Middle frontal gyrus (tissue), 1 donor: ENCODE results near the gene NRARP.

ENCODE experiments used
- DNase-seq: peaks from one replicate; pipeline ENCODE4 v3.0.0-alpha.2; 2015; ENCODE audit warnings: low spot score; ENCODE audit errors: extremely low spot score

NRARP gene

DNA sequence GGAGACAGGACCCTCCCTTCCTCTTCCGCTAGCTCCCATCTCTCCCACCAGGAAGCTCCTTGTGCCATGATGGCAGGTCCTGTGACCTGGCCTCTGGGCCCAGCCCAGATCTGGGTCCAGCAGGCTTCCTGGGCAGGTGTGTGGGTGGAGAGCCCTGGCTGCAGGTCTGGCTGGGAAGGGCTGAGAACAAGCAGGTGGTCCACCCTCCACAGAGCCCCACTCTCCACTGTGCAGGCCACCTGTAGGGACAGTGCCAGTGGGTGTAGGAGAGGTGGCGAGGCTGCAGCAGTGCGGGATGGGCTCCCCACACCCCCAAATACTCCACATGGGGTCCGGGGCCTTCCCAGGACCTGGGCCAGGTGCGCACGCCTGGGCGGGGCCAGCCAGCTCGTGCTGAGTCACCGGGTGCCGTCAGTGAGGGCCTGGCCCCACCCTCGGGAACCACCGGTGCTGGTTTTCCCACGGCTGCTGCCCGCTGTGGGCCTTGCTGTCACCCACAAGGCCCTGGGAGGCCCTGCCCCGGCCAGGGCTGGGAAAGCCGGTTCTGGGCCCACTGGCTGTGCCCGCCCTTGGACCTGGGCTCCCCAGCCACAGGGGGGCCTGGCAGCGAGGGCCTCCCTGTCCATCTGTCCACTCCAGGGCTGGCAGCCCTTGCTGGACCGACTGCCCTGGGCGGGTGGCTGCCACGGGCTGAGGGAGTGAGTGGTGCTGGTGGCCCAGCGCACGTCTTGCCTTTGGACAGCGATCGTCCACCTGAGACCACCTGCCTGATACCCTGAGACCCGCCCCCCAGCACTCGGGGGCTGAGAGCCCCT, 9.3 kb upstream of the NRARP start:
- no peak for DNase-seq

DNA sequence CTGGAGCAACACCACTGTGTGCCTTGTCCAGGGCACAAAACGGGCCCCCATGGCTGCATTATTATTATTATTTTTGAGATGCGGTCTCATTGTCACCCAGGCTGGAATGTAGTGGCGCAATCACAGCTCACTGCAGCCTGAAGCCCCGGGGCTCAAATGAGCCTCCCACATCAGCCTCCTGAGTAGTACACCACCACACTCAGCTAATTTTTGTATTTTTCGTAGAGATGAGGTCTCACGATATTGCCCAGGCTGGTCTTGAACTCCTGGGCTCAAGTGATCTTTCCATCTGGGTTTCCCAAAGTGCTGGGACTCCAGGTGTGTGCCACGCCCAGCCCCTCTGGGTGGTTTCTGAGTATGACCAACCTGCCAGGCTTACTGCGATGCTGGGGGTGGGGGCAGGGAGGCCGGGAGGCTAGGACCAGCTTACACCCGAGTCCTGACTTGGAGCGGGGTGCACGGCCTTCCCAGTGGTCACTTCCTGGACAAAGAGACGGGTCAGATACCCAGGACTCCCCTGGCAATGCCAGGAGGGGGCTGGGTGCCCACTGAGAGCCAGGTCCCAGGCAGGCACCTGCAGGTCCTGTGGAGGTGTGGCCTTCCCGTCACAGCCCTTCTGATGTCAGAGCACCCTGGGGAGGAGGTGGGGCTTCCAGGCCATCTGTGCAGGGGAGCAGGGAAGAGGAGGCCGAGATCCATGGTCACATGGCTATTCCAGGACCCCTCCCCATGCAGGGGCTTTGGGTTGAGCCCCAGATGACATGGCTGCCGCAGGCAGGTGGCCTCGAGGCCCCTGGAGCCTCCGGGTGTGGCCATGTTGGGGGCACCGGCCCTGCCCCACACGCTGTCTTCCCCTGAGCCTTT, 8.3 kb upstream of the NRARP start:
- no peak for DNase-seq

DNA sequence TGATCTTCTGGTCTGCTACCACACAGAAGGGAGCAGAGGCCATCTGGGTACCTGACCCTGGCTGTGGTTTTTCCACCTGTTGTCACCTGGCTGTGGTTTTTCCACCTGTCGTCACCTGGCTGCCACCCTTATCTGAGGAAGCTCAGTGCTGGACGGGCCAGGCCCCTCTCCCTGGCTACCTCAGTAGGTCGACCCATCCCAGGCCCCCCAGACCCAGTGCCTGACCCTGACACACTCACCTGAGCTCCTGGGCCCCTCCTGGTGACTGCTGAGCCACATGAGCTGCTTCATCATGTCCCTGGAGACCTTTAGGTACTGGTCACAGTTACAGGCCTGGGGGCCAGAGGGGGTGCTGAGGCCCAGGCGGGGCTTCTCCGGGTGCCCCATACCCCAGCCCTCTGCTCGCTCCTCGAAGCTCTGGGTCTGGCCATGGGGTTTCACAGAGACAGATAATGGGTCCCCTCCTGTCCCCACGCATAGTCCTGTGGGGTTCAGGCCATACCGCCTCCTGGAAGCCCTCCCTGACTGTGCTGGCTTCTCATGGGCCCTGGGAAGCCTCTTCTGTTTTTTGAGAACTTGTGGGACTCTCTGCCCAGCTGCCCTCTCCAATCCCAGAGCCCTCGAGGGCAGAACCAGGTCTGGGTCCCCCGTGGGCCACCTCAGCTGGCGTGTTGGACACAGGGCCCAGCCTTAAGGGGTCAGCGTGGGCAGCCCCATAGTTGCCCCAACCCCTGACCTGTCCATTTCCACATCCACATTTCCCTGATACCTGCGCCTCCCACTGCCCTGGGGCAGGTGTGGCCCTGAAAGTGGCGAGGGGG, 7.5 kb upstream of the NRARP start:
- no peak for DNase-seq

DNA sequence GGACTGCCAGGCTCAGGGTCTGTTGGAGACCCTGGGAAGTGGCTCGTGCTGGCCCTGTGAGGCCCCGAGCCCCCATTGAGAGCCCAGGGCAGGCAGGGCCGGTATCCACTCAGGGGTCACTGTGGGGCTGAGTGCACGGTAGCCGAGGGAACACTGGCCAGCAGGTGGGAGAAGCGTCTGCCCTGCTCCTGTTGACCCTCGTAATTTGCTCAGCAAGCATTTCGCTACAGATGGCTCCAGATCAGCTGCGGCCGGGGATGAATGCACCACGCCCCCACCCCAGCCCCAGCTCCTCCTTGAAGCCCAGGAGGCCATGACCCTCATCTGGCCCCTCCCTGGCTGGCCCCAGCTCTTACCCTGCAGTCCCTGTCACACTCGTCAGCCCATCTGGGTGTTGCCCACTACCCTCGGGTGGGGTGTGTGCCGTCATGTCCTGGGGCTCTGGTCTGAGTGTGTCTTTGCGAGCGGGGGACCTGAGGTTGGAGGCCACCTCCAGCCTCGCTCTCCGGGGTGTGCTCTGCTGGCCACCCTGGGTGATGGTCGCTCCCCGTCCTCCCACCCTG, 6.1 kb upstream of the NRARP start:
- DNase-seq = no peak

DNA sequence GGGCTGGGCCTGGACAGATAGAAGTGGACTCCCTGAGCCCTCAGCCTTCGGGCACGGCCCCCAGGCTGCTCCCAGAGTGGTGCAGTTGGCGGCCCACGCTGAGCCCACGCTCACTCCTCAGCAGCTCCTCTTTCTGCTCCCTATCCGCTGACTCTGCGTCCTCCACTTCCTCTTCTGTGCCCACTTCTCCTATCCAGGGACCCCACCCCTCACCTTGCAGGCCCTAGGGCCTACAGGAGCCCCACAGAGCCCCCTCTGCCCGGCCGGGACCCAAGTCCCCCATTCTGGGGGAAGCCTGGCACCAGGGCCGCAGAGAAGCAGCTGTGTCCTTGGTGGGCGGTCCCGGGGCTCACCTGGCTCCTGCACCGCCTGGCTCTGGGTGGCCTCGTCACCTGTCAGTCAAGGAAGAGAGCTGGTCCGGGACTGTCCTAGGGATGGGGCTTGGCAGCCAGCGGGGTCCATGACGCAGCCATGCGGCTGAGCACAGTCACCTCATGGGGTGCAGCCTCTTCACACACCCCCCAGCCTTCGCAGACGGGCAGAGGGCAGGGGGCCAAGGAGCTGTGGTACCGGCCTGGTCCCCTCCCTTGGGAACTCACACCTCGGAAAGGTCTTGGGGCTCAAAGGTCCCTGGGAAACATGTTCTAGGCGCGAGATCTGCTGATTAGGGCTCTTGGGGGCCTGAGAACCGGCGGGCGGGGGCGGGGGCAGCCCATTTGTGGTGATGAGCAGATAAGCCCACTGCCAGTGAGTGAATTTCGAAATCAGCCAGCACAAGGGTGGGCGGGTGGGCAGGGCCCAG, 5.4 kb upstream of the NRARP start:
- DNase-seq = no peak

DNA sequence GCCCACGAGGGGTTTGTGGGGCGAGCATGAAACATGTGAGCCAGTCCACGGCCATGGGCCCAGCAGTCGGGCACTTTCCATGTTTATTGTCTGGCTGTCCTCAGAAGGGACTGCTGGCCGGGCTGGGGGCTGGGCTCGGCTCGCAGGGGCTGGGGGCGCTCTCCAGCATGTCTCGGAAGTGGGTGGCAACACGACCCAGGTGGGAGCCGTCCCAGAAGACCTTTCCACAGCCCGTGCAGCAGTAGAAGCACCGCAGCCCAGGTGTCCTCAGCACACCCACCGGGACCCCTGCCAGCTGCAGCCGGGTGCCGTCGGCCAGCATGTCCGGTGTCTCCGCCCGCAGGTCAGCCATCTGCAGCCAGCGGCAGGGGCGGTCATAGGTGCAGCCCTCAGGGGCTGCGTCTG, 4.8 kb upstream of the NRARP start:
- no peak for DNase-seq

DNA sequence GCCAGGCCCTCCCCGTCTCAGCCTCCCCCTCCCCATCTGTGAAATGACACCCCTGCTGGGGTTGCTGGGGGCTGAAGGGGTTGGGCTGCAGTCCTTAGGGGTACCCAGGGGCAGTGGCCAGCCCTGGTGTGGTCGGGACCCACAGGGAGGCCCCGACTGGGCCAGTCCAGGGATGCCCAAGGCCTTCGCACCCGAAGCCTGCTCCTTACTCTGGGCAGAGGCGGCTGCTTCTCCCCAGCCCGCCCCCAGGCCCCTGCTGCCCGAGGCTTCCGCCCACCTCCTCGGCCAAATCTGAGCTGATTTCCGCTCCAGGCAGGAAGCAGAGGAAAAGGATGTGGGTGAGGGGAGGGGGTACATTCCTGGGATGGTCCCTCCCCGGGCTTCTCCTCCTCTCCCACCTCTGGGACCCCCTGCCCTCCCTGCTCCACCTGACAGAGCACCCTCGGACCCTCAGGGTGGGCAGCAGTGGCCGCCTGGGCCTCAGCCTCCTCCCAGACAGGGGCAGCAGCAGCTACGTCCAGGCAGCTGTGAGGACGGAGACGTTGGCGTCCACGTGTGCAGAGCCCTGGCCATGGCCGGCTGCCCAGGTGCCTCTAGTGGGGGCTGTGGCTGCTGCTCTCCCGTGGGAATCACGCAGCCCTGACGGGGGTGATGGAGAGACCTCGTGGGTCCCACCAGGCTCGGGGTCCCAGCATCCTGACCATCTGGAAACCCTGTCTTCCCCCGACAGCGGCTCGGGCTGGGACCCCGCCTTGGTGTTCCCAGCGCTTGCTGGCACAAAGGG, 4.2 kb upstream of the NRARP start:
- no peak for DNase-seq

DNA sequence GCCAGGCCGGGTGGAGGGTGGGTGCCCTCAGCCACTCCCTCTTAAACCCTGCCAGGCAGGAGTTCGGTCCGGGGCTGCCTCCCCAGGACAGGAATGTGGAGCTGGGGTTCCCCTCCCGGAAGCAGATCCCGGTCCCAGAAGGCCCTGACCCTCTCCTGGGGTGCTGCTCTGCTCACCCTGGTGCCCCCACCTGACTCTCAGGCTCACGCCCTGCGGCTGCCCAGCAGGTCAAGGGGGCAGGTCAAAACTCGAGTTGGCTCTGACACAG, 3.7 kb upstream of the NRARP start:
- DNase-seq = no peak

DNA sequence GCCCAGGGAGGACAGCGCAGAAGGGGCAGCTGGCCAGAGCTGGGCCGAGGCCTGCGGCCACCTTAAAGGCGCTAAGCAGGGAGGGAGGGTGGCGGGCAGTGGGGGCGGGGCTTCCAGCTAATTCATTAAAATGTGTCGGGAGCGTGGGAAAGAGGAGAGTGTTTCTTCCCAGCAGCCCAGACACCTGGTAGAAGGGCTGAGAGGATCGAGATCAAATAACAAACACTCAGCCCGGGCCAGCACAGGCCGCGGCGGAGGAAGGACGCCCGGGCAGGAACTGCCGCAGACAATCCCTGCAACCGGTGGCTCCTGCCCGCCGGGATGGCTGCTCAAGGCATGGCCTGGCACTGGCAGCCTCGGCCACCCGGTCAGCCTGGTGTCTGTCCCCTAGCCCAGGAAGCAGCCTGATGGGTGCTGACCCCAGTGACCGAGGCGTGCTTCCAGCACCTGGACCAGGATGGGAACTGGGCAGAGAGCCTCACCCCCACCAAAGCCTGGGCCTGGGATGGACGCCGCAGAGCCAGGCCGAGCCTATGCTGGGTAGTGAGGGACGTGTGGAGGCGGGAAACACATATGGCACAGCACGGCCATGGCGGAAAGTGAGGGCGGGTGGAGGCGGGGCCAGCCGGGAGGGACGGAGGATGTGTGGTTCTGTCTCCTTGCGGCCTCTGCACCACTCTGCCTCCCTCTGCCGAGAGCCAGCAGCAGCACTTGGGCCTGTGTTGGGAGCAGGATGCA, 3.2 kb upstream of the NRARP start:
- DNase-seq = no peak

DNA sequence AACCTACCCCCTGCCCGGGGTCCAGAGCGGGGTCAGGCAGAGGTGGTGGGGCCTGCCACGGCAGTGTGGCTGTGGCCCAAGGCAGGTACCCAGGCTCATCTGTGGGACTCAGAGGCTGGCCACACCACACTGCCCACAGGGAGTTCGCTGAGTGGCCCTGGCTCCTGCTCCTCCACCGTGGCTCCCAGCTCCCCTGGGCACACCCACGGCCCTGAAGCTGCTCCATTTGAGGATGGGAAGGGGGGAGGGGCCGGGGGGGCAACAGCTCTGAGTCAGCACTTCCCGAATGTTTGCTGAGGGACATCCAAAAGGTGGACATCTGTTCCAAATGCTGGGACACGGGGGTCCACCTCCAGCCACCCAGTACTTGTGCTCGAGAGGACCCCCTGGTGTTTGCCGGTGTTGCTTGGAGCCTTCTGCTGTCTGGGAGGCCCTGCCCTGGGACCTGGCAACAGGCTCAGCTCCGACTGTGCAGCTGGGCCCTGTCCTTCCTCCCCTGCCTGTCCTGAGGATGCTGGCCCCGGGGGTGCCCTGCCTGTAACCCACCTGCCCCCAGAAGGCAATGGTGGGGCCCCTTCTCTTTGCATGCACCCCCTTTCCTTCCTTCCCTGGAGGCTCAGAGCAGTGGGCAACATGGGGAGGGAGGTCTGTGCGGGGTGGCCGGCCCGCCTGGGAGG, 2.5 kb upstream of the NRARP start:
- no peak for DNase-seq

DNA sequence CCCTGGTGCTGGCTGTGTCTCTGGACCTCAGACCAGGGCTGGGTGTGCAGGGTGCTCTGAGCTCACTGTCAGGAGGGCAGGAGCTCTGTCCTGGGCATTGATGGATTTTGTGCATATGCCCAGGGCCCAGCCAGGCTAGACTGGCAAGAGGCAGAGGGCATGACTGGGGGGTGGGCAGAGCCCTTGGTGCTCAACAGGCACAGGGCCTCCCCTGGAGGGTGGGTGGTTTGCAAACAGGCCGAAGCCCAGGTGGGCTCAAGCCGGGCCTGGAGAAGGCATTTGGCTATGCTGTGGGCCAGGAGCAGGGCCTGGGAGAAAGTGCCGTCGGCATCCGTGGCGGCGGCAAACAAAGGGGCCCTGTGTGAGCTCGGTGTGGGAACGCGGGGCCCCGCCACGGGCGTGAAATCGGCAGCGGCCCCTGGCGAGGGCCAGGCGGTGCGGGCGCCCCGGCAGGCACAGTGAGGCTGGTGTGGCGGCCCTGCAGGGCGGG, 1.9 kb upstream of the NRARP start:
- DNase-seq = no peak

DNA sequence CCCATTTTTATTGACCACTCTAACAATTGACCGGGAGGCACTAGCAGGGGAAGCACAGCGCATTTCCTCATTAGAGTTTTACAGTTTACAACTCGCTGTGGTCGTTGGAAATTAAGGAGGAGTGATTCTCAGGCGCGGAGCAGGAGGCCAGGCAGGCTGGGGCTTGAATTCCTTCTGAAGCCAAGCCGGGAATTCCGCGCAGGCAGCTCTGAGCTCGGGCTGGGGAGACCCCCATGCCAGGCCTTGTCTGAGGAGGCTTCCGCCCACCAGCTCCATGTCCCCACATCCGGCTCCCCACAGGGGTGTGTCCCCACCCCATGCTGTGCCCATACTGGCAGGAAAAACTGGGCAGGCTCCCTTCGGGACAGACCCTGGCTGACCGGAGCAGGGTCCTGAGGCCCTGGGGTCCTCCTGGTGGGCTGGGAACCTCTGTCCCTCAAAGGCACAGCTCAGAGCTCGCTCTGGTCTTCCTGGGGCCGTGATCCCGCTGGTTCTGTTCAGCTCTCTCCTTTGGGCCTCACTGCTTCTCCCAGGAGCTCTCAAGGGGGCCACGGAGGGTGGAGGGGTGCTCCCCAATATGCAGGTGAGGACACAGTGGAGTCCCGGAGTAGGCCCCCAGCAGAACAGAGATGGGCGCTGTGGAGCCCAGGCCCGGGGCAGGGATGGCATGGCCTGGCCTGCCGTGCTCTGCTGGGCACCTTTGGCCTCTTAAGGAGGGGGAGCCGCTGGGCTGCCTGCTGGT, 1.3 kb upstream of the NRARP start:
- DNase-seq = no peak

DNA sequence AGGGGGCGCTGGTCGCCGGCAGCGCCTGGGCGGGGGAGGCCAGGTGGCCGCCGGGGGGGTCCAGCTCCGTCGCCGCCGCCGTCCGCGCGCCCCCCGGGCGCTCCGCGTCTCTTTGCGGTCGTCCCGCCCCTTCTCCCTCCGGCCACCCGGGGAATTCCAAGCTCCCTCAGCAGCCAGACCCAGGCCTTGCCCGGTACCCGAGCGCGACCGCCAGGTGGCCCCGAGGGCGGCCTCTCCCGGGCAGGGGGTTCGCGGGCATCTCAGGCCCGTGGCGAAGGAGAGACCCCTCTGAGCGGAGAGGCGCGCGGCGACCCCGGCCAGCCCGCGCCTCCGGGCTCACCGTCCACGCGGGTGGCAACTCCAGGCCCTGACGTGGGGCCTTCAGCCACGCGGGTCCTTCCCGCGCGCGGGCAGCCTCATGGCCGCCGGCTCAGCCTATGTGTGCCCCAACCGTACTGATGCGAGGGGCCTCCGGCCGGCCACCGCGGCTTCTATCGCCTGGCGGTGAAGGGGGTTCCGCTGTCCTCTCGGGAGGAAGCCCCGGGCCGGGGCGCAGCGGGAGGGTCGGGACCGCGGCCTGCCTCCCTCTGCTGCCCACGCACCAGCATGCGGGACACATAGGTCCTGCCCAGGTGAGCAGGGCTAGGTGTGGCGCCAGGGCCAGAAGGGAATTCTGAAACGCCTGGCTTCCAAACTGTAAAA, 529 bp upstream of the NRARP start:
- no peak for DNase-seq

DNA sequence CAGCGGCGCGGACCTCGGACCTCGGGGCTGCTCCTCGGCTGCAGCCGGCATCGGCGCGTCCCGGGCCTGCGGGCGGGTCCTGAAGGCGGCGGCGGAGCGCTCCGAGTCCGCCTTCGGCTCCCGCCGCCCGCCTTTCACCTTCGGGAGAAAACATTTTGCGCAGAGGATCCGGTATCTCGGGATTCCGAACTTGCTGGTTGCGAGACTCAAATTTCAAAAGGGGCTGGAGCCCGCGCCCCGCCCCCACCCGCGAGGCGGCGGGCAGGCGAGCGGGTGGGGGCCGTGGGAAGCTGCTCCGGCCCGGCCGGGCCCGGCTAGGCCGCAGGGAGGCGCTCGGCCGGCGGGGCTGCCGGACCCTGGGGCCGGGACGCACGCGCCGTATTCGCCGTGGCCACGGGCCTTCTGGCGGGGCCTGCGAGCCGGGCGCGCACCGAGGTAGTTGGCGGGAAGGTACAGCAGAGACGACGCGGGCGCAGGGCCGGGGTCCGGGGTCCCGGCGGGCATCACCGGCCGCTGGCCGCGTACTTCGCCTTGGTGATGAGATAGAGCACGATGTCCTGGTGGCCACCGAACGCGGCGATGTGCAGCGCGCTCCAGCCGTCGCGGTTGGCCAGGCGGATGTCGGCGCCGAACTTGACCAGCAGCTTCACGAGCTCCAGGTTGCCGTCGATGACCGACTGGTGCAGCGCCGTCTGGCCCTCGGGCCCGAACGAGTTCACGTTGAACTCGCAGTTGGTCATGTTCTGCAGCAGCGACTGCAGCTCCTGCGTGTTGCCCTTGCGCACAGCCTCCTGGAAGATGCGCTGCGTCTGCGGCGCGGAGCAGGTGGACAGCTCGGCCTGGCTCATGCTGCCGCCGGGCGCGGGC, 757 bp downstream of the NRARP start:
- DNase-seq = no peak

DNA sequence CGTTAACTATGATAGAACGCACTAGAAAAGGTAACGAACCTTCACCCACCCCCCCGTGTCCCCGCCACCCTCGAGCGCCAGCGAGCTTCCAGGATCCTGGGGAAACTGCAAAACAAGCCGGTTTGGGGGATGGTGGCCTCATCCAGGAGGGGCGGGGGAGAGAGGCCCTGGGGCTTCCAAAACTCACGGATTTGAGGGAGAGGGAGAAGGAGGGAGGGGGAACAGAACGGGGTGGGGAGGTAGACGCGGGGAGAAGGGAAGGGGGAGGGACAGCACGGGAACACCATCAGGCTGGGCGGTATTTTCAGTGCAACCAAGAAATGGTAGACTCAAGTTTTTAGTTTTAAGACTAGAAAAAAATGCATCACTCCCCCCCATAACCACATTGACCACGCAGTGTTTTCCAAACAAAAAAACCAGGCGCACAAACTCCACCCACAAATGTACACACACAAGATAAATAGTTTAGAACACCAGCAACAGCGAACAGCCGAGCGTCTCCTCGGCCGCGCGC, 1.4 kb downstream of the NRARP start:
- DNase-seq = no peak

DNA sequence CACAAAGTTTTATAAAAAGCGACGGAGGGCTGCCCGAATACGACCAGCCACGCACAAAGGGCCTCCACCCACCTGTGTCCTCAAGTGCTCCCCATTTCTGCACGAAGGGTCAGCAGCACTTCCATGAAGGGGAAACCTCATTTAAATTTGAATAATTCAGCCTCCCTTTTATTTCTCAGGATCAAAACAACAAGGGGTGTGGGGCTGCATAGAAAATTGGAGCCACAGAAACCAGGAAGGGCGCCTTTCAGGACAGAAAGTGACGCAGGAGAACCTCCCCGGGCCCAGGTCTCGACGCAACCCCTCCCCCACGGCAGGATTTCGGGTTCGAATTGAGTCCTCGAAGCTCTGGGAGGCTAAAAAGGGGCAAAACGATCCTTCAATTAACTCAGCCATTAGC, 2.1 kb downstream of the NRARP start:
- no peak for DNase-seq
